IPS DF 4.7 (cell line): ENCODE data around the gene ARG1.
A peak's percentile ranks its signal among the peaks of the same experiment; 100 is the strongest.

Experiments
- DNase-seq: peaks from one replicate; pipeline ENCODE4 v3.0.0-alpha.2; 2013; ENCODE audit warnings: low spot score; ENCODE audit errors: extremely low read depth

ARG1 gene

GRCh38 chr6:131581523-131581922 is 8.5 kb downstream of the ARG1 start:
- no peak for DNase-seq

GRCh38 chr6:131586543-131586942 is 13.5 kb downstream of the ARG1 start:
- DNase-seq = no peak

DNA sequence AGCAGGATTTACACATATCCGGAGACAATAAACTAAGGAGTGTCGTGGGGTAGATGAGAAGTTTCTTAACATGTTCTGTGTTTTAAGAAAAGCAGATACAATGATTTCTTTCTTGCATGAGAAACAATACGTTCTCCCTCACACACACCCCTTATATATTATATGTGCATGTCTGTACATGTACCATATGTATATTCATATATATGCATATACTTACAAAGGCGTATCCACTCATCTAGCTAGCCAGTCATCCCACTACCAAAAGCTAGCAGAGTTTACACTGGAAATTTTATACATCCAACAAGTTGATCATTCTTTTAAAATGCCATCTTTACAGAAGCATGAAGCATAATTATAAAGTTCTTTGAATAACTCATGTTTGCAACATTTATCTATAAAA is 14.9 kb downstream of the ARG1 start:
- no peak for DNase-seq

DNA sequence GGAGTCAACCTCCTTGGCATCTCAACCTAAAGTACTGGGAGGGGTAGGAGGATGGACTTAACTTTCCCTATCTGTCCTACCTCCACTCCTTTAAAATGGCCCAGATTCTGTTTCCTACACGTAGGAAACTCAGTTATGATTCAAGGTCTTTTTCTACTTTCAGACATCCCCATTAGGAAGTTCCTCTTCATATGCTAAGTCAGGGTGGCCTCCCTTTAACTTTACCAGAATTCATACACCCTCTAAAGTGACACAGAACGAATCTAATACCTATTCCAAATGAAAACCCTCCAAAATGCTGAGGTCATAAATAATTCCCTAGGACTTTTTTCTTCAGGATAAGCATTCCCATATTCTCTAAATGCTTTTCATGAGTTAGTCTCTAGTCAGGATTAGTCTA is 15.6 kb downstream of the ARG1 start:
- DNase-seq = no peak

DNA sequence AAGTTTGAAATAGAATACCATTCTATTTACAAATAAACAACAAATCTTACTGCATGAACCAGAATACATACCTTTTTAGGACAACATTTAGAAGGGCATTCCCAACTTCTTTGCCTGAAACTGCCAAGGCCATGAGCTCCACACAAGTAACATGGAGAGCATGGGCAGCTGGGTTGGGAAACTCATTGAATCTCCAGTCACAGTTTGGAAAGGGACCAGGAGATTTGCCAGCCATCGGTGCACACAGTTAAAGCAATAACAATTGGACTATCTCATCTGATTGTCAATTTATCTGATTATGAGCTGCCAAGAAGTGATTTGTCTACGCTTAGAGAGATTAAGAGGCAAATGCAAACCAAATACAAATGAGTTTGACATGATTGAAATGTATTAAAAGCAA is 19.9 kb downstream of the ARG1 start:
- no peak for DNase-seq

- no peak for DNase-seq
Measured at GRCh38 chr6:131594074-131594473, 21.0 kb downstream of the ARG1 start.

- DNase-seq = no peak
Measured at GRCh38 chr6:131597446-131597845, 24.4 kb downstream of the ARG1 start.

- DNase-seq = no peak
Measured at GRCh38 chr6:131600716-131601115, 27.7 kb downstream of the ARG1 start.

DNA sequence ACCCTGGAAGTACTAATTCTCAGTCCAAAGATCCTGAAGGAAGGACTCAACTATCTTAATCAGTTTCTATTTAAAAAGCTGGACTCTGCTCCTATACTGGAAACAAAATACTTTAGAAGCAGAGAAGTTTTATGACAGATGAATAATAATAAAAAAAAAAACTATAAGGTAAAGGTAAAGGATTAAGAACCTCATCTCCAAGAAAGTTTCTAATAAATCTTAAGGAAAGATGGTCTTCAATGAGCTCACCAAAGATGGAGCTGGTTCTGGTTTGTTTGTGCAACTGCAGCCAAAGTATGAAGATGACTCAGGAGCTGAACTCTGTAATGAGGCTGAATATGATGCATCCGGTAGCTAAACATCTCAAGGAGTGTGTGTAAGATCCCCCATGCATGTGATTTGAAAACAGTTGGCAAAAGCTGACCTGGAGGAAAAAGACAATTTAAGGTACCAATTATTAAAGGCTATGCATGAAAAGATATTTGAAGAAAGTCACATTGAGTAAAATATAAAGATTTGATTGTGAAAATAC is 29.8 kb downstream of the ARG1 start:
- no peak for DNase-seq

DNA sequence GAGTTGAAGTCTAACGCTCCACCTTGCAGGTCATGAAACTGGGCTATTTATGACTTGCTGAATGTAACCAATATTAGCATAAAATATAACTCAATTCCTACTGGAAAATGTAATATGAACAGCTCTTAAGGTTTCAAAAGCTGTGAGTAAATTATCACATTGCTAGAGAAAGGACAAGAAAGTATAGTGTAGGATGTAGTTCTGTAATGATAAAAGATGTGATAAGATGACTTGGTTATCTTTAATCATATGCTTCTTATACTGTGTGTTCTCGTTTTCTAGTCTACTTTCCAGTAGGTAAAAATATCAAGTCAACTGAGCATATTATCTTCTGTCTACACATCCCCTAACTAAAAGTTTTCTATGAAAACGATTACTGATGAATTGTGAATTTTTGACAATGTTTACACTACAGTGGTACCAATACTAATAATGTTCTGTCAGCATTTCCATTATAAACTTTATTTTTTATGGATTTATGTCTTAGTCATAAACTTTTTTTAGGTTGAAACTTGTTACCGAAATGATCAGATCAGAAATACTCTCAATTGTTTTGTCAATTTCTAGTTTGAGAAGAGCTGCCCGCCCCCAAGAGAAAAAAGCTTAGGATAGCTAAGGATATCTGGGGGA is 40.4 kb downstream of the ARG1 start:
- DNase-seq = no peak

- no peak for DNase-seq
Measured at GRCh38 chr6:131615275-131615674, 42.2 kb downstream of the ARG1 start.

DNA sequence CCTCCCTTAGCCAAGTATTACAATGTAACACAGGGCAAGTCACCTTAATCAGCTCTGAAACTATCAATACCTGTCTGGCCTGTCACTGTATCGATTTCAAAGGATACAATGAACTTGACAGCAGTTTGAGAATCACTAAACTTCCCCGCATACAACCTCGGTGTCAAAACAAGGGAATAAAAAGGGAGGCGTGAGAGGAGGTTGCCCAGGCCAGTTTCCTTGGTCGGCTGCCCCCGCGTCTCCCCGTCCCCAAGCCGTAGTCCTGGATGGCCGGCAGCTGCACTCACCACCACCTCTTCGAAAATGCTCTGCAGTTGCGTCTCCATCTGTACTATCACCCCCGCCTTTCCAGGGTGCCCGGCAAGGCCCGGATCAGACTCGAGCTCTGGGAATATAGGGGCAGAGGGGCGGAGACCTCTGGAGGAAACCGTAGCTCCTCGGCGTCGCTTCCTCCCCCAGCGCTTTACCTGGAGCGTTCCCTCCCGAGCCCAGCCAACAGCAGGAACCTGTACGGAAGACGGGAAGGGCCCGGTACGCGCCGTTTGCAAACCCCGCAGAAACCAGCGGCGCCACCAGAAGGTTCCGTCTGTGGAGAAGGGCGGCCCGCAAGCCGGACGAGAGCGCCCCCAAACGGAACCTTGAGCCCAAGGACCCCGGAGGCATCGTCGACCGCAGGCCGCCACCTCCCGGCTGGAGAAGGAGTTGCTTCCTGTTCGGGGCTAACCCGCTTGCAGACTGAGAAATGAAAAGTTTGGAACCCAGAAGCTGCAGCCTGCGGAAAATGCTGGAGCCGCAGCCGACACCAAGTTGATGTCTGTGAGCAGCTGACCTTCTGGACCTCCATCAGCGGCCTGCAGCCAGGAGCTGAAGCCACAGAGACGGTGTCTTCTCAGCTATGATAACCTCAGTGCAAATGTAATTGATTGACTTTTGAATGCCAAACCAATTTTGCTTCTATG is 55.0 kb downstream of the ARG1 start, which contains the start of gene MED23:
Gene MED23, minus strand, starts transcription at position 519 of the 959 bp plus-strand sequence. Its CDS starts 193 bp downstream, at position 326.
- DNase-seq = peak; percentile 81

DNA sequence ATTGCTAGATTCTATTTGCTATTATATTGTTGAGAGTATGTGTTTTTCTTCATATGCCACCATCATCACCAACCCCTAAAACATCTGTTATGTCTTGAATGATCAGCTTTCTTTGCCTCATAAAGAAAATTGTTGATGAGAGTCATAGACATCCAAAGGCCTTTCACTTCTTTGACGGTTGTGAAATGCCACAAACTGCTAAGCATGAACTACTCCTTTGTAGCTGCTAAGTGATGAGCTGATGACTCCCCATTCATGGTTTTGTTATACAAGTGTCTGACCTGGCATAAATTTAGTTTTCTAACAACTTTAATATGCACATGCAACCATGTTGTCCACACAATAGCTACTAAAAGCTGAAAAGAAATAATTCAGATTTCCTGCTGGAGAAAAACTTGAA is 55.7 kb downstream of the ARG1 start:
- DNase-seq = no peak

DNA sequence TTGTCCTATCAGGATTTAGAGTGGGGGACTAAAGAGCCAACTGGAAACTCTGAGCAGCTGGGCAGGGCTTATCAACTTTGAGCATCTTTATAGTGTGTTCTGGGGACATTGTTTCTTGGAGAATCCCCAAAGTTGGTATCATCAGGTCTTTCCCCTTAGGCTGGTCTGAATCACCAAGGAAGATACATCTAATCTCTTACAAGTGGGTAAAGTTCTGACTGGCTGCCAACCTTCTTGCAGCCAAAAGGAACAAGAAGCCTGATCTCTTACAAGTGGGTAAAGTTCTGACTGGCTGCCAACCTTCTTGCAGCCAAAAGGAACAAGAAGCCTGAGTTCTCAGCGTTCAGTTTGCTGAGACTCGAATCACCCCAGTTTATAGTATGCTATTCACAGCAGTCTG is 56.6 kb downstream of the ARG1 start:
- no peak for DNase-seq

GRCh38 chr6:131631625-131632289 is 58.7 kb downstream of the ARG1 start:
- DNase-seq = no peak
